HCT116 (cell line): ENCODE data around the gene CPA2. TPM values are rescaled to one million over a fixed set of nuclear protein-coding genes. Genes with fewer than 3 reads are reported as not detected.

Experiments used
- ATAC-seq: fragments of 200-7000 bp; cut with Tn5 transposase; 2 replicates; pipeline ENCODE4 v1.9.1; 2020; ENCODE audit warnings: mild to moderate bottlenecking, moderate library complexity
- BruUV-seq: library from RNA; stranded (reverse); fragments of 400-500 nt; replicated peaks from 2 replicates; lab custom pipeline; 2021; lab: Mats Ljungman, UMichigan
- CTCF ChIA-PET: fragments of 300-600 bp; sonication (Branson Sonifier 250); formaldehyde crosslinking; loops from one replicate; lab custom pipeline; 2021; ENCODE audit warnings: antibody characterized with exemption; lab: Charles Lee
- POLR2A ChIA-PET: fragments of 300-600, 350-600 bp; sonication (Branson Sonifier 250); formaldehyde crosslinking; loops from one replicate; lab custom pipeline; 2021; ENCODE audit warnings: antibody characterized with exemption; lab: Charles Lee
- RAD21 ChIA-PET, 2 experiments: fragments of 300-600 bp; sonication (Branson Sonifier 250); formaldehyde crosslinking; loops; one replicate each; lab custom pipeline; 2023; ENCODE audit warnings: low total read pairs in 2 of 2; ENCODE audit not compliant: uncharacterized antibody in 2 of 2, unreplicated experiment in 2 of 2, low non-redundant PET in 1 of 2; lab: Charles Lee
- DNase-seq: peaks from one replicate; pipeline ENCODE4 v3.0.0-alpha.2; 2010; ENCODE audit warnings: low read depth, low spot score
- H2AFZ ChIP-seq: fragments of 200-600 bp; shearing (Covaris generic), sonication (generic); 2 replicates; pipeline ENCODE4 v1.6.1; 2017; ENCODE audit warnings: low read depth, mixed run types, mixed read lengths, antibody characterized with exemption, low read length; ENCODE audit not compliant: poor library complexity, severe bottlenecking
- H3K27ac ChIP-seq: 2 replicates; pipeline ENCODE4 v1.5.1; 2012; ENCODE audit warnings: low read depth, low read length
- H3K27me3 ChIP-seq: fragments of 200-600 bp; sonication (generic); 2 replicates; pipeline ENCODE4 v1.6.1; 2016; ENCODE audit warnings: mixed run types, low read length, mixed read lengths; ENCODE audit not compliant: insufficient read depth
- H3K36me3 ChIP-seq, 2 experiments: fragments of 200-500 bp in 1 of 2; fragments of 200-600 bp in 1 of 2; sonication (Bioruptor generic) in 1 of 2; sonication (generic) in 1 of 2; 2 replicates each; pipeline versions ENCODE4 v1.5.1 to v1.6.1; 2014 to 2016; ENCODE audit warnings: low read length in 2 of 2, inconsistent platforms in 1 of 2, mixed read lengths in 1 of 2, mixed run types in 1 of 2; ENCODE audit not compliant: insufficient read depth in 2 of 2, control insufficient read depth in 1 of 2
- H3K4me1 ChIP-seq, 2 experiments: fragments of 200-600 bp in 1 of 2; sonication (generic) in 1 of 2; 2 replicates each; pipeline versions ENCODE4 v1.5.1 to v1.6.1; 2012 to 2017; ENCODE audit warnings: low read length in 2 of 2, inconsistent platforms in 1 of 2, mild to moderate bottlenecking in 1 of 2, mixed read lengths in 1 of 2, mixed run types in 1 of 2, moderate library complexity in 1 of 2; ENCODE audit not compliant: insufficient read depth in 2 of 2, control insufficient read depth in 1 of 2
- H3K4me2 ChIP-seq: fragments of 200-600 bp; sonication (generic); 2 replicates; pipeline ENCODE4 v1.6.1; 2017; ENCODE audit warnings: mixed run types, low read length, mixed read lengths
- H3K4me3 ChIP-seq, 2 experiments: fragments of 200-600 bp in 1 of 2; sonication (generic) in 1 of 2; replicated peaks in 1 of 2; 2 replicates each; pipeline ENCODE4 v1.5.1; 2011 to 2016; ENCODE audit warnings: low read length in 2 of 2, control low read depth in 1 of 2, low read depth in 1 of 2, mild to moderate bottlenecking in 1 of 2, mixed read lengths in 1 of 2, mixed run types in 1 of 2
- H3K79me2 ChIP-seq: fragments of 200-600 bp; sonication (generic); 2 replicates; pipeline ENCODE4 v1.6.1; 2017; ENCODE audit warnings: mild to moderate bottlenecking, mixed run types, low read length, moderate library complexity, mixed read lengths; ENCODE audit not compliant: insufficient read depth
- H3K9ac ChIP-seq: fragments of 200-600 bp; sonication (generic); 2 replicates; pipeline ENCODE4 v1.6.1; 2016; ENCODE audit warnings: low read length, mixed read lengths
- H3K9me2 ChIP-seq: fragments of 200-600 bp; sonication (generic), shearing (Covaris generic); 2 replicates; pipeline ENCODE4 v1.6.1; 2017; ENCODE audit warnings: mixed run types, mild to moderate bottlenecking, moderate library complexity; ENCODE audit not compliant: insufficient read depth
- H3K9me3 ChIP-seq, 2 experiments: fragments of 200-500 bp in 1 of 2; fragments of 200-600 bp in 1 of 2; sonication (Bioruptor generic) in 1 of 2; sonication (generic) in 1 of 2; 2 replicates each; pipeline ENCODE4 v1.6.1; 2014 to 2017; ENCODE audit warnings: low read length in 2 of 2, mixed read lengths in 2 of 2, inconsistent platforms in 1 of 2, low read depth in 1 of 2, mild to moderate bottlenecking in 1 of 2, mixed run types in 1 of 2, moderate library complexity in 1 of 2; ENCODE audit not compliant: control insufficient read depth in 1 of 2, insufficient read depth in 1 of 2
- H4K20me1 ChIP-seq: fragments of 200-600 bp; sonication (generic), shearing (Covaris generic); 2 replicates; pipeline ENCODE4 v1.6.1; 2017; ENCODE audit warnings: mixed run types, mild to moderate bottlenecking, moderate library complexity; ENCODE audit not compliant: insufficient read depth
- ATF3 ChIP-seq: IDR thresholded peaks from 2 replicates; pipeline ENCODE4 v1.6.1; 2012
- CBX3 ChIP-seq: IDR thresholded peaks from 2 replicates; pipeline ENCODE4 v1.6.1; 2012; ENCODE audit warnings: low read depth
- CEBPB ChIP-seq: IDR thresholded peaks from 2 replicates; pipeline ENCODE4 v1.6.1; 2012; ENCODE audit warnings: low read depth
- CTCF ChIP-seq, 3 experiments: fragments of 200-600 bp in 1 of 3; sonication (generic) in 1 of 3; IDR thresholded peaks in 2 of 3; conservative IDR thresholded peaks in 1 of 3; 2 replicates each; pipeline ENCODE4 v1.5.1; 2012 to 2017; ENCODE audit warnings: low read depth in 2 of 3, low read length in 2 of 3, antibody characterized with exemption in 1 of 3, borderline replicate concordance in 1 of 3, control low read depth in 1 of 3, mild to moderate bottlenecking in 1 of 3, mixed read lengths in 1 of 3, mixed run types in 1 of 3, moderate library complexity in 1 of 3; ENCODE audit not compliant: insufficient read depth in 1 of 3
- EGR1 ChIP-seq: IDR thresholded peaks from 2 replicates; pipeline ENCODE4 v1.6.1; 2012; ENCODE audit warnings: low read depth
- EZH2 ChIP-seq: fragments of 200-600 bp; sonication (generic); IDR thresholded peaks from 2 replicates; pipeline ENCODE4 v1.6.1; 2017; ENCODE audit warnings: antibody characterized with exemption, mixed run types
- FOSL1 ChIP-seq: IDR thresholded peaks from 2 replicates; pipeline ENCODE4 v1.6.1; 2012; ENCODE audit warnings: low read depth
- JUND ChIP-seq: IDR thresholded peaks from 2 replicates; pipeline ENCODE4 v1.6.1; 2012
- POLR2A ChIP-seq: IDR thresholded peaks from 2 replicates; pipeline ENCODE4 v1.7.0; 2011; ENCODE audit warnings: borderline replicate concordance; ENCODE audit not compliant: insufficient read depth, insufficient read length; ENCODE audit errors: extremely low read depth
- RAD21 ChIP-seq: IDR thresholded peaks from 2 replicates; pipeline ENCODE4 v1.6.1; 2012; ENCODE audit warnings: low read depth, mild to moderate bottlenecking
- SRF ChIP-seq: IDR thresholded peaks from 2 replicates; pipeline ENCODE4 v1.6.1; 2012; ENCODE audit warnings: low read depth
- ZNF274 ChIP-seq: fragments of 200-500 bp; sonication (Bioruptor generic); IDR thresholded peaks from 2 replicates; pipeline ENCODE4 v1.6.1; 2014; ENCODE audit warnings: mild to moderate bottlenecking, low read depth, low read length, inconsistent platforms
- intact Hi-C: fragments of 100-400 bp; cut with micrococcal nuclease; formaldehyde crosslinking; loops from 2 replicates; pipeline ENCODE4 v1.10.0; 2022
- total RNA-seq: library from RNA; stranded (reverse); gene quantifications from one replicate; pipeline ENCODE4 v1.2.1, GENCODE V29; 2021; ENCODE audit not compliant: unreplicated experiment
- TF ChIP-seq, protein P1 (sequence below): IDR thresholded peaks from 2 replicates; pipeline ENCODE4 v1.6.1; 2012

CPA2 gene
- total RNA-seq, 1 experiment from 2014 or later, result 1.5 TPM

DNA sequence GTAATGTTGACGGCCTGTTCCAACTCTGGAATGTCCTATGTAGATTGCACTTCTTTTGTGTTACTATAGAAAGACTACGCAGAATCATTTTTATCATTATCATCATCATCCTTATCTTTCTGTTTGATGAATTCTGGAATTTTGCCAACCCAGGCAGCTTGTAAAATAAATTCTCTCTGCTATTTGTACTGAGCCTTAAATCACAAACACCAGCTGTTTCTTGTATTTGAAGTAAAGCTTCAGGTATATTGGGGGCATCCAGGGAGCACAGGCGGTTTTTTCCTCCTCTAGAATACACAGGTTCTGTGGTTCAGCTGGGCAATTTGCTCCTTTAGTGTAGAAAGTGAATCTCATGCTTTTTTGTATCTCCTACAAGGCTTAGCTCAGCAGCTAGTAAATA is 63.0 kb downstream of the CPA2 start:
- TF ChIP-seq CBX3 (no peak), FOSL1 (no peak), POLR2A (no peak), CEBPB (no peak), ZNF274 (no peak), JUND (no peak), SRF (no peak), RAD21 (no peak), ATF3 (no peak), EZH2 (no peak), EGR1 (no peak), CTCF (IDR thresholded peaks at IDR 0.05 in 2 of 3, conservative IDR thresholded peaks at IDR 0.05 in 1 of 3; ENCODE audit: borderline replicate concordance in 1 of 3, insufficient read depth in 1 of 3, low read depth in 2 of 3, low read length in 2 of 3) (no peak)
- TF ChIP-seq, protein P1, sequence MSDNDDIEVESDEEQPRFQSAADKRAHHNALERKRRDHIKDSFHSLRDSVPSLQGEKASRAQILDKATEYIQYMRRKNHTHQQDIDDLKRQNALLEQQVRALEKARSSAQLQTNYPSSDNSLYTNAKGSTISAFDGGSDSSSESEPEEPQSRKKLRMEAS, result no peak
- Histone ChIP-seq H3K9me2 (no peaks in the 10 kb centered on the region), H3K9ac (no peak overlapping the region), H3K36me3 (no peaks in the 10 kb centered on the region), H4K20me1 (no peaks in the 10 kb centered on the region), H3K27me3 (no peaks in the 10 kb centered on the region), H3K79me2 (no peaks in the 10 kb centered on the region), H3K4me3 (no peak overlapping the region), H3K9me3 (no peaks in the 10 kb centered on the region), H3K4me1 (no peaks in the 10 kb centered on the region), H3K27ac (no peak overlapping the region), H2AFZ (no peak overlapping the region), H3K4me2 (no peak overlapping the region)
- RAD21 ChIA-PET, result no interaction called here
- CTCF ChIA-PET, result no interaction called here
- no peak for DNase-seq
- POLR2A ChIA-PET, result no interaction called here
- no TSS peak for BruUV-seq
- no peak for ATAC-seq
- intact Hi-C loops, result no loop called here
